ENCODE data around the gene LITAF.

LITAF gene

DNA sequence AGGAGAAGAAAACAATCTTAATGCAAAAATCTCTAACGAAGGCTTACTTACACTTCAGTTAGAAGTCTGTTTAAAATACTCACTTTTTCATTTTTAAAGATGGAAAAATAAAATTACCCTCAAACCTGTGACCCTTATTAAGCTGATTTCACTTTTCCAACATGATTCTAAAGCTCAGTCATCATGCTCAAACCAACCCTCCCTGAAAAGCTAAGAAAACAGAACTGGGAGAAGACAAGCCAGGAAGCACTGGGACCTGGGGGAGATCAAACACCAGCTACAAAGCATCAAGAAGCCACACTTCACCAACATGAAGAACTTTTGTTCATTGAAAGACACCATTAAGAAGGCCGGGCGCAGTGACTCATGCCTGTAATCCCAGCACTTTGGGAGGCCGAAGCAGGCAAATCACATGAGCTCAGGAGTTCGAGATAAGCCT, 88.8 kb downstream of the LITAF start:
- TF ChIP-seq, protein P1, sequence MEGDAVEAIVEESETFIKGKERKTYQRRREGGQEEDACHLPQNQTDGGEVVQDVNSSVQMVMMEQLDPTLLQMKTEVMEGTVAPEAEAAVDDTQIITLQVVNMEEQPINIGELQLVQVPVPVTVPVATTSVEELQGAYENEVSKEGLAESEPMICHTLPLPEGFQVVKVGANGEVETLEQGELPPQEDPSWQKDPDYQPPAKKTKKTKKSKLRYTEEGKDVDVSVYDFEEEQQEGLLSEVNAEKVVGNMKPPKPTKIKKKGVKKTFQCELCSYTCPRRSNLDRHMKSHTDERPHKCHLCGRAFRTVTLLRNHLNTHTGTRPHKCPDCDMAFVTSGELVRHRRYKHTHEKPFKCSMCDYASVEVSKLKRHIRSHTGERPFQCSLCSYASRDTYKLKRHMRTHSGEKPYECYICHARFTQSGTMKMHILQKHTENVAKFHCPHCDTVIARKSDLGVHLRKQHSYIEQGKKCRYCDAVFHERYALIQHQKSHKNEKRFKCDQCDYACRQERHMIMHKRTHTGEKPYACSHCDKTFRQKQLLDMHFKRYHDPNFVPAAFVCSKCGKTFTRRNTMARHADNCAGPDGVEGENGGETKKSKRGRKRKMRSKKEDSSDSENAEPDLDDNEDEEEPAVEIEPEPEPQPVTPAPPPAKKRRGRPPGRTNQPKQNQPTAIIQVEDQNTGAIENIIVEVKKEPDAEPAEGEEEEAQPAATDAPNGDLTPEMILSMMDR (IDR thresholded peaks at IDR 0.05; ENCODE audit: extremely low read depth, insufficient read depth, missing control alignments) = no peak
- no peak for DNase-seq (ENCODE audit: low spot score)
- in situ Hi-C loops (cut with MboI; ENCODE audit: low pct_unique_long_range_greater_than_20kb, low sequenced_read_pairs, unreplicated experiment) = no loop called here

All from GM13977 (cell line).